ENCODE measurements around the gene NOXA1. TPM values are rescaled to one million over a fixed set of nuclear protein-coding genes. Genes with fewer than 3 reads are reported as not detected.

NOXA1 gene
- total and polyA plus RNA-seq, 3 experiments from 2014 or later: 0.66 to 1.3 (median 0.74) TPM

GRCh38 chr9:137392232-137393007, 30.8 kb upstream of the NOXA1 start:
- Mint-ChIP-seq H3K36me3 (peaks cover 0 to 21% (median 3%) of the 10 kb centered on the region in 3 donors), H3K27me3 (no peaks in the 10 kb centered on the region), H3K4me3 (no peak overlapping the region), H3K4me1 (peaks cover 3 to 7% (median 6%) of the 10 kb centered on the region in 3 donors), H3K9me3 (no peaks in the 10 kb centered on the region), H3K27ac (no peak overlapping the region)
- no peak overlapping the region for H3K27ac ChIP-seq (ENCODE audit: low read depth, low read length)
- H3K9me3 ChIP-seq (ENCODE audit: low read length): no peaks in the 10 kb centered on the region
- H3K27me3 ChIP-seq (ENCODE audit: insufficient read depth, low read length, poor library complexity, severe bottlenecking): no peaks in the 10 kb centered on the region
- ChIA-PET CTCF (no interaction called here), POLR2A (no interaction called here)
- peaks cover 7% of the 10 kb centered on the region for H3K4me1 ChIP-seq (ENCODE audit: insufficient read depth, low read length)
- H3K36me3 ChIP-seq (ENCODE audit: insufficient read depth, low read length): no peaks in the 10 kb centered on the region
- no peak for DNase-seq
- no peak overlapping the region for H3K4me3 ChIP-seq (ENCODE audit: low read length)

GRCh38 chr9:137393176-137394150, 29.7 kb upstream of the NOXA1 start:
- DNase-seq: no peak

GRCh38 chr9:137394866-137395665, 28.1 kb upstream of the NOXA1 start:
- Mint-ChIP-seq H3K36me3 (peaks cover 0 to 19% (median 1%) of the 10 kb centered on the region in 3 donors), H3K27ac (no peak overlapping the region), H3K4me1 (peaks cover 10 to 11% (median 10%) of the 10 kb centered on the region in 3 donors), H3K27me3 (no peaks in the 10 kb centered on the region), H3K9me3 (no peaks in the 10 kb centered on the region), H3K4me3 (no peak overlapping the region)
- no peaks in the 10 kb centered on the region for H3K9me3 ChIP-seq (ENCODE audit: low read length)
- H3K4me1 ChIP-seq (ENCODE audit: insufficient read depth, low read length): no peaks in the 10 kb centered on the region
- H3K4me3 ChIP-seq (ENCODE audit: low read length): no peak overlapping the region
- H3K27ac ChIP-seq (ENCODE audit: low read depth, low read length): no peak overlapping the region
- DNase-seq: no peak
- H3K36me3 ChIP-seq (ENCODE audit: insufficient read depth, low read length): no peaks in the 10 kb centered on the region
- ChIA-PET POLR2A (interaction anchor here (0.5 kb wide), 1 partner anchor 19 kb away, joined by 3 read pairs; no protein-coding TSS in a partner anchor), CTCF (no interaction called here)
- no peaks in the 10 kb centered on the region for H3K27me3 ChIP-seq (ENCODE audit: insufficient read depth, low read length, poor library complexity, severe bottlenecking)

More at GRCh38 chr9:137393176-137394150, 29.7 kb upstream of the NOXA1 start:
- ChIA-PET CTCF (no interaction called here), POLR2A (no interaction called here)
- no peak overlapping the region for H3K4me3 Mint-ChIP-seq
- no peaks in the 10 kb centered on the region for H3K9me3 Mint-ChIP-seq
- Histone ChIP-seq H3K27me3 (ENCODE audit: insufficient read depth, low read length, poor library complexity, severe bottlenecking) (no peaks in the 10 kb centered on the region), H3K4me3 (ENCODE audit: low read length) (no peak overlapping the region), H3K27ac (ENCODE audit: low read depth, low read length) (no peak overlapping the region), H3K36me3 (ENCODE audit: insufficient read depth, low read length) (no peaks in the 10 kb centered on the region), H3K9me3 (ENCODE audit: low read length) (no peaks in the 10 kb centered on the region), H3K4me1 (ENCODE audit: insufficient read depth, low read length) (no peaks in the 10 kb centered on the region)
- H3K27me3 Mint-ChIP-seq: no peaks in the 10 kb centered on the region
- peaks cover 0 to 21% (median 3%) of the 10 kb centered on the region in 3 donors for H3K36me3 Mint-ChIP-seq
- H3K4me1 Mint-ChIP-seq: peaks cover 7 to 10% (median 10%) of the 10 kb centered on the region in 3 donors
- H3K27ac Mint-ChIP-seq: no peak overlapping the region

GRCh38 chr9:137395666-137396010, 27.6 kb upstream of the NOXA1 start:
- CTCF ChIA-PET: no interaction called here
- Mint-ChIP-seq H3K4me3 (no peak overlapping the region), H3K27me3 (no peaks in the 10 kb centered on the region), H3K4me1 (peaks cover 6 to 15% (median 7%) of the 10 kb centered on the region in 3 donors), H3K27ac (no peak overlapping the region), H3K36me3 (peaks cover 0 to 18% (median 3%) of the 10 kb centered on the region in 3 donors), H3K9me3 (no peaks in the 10 kb centered on the region)
- Histone ChIP-seq H3K27me3 (ENCODE audit: insufficient read depth, low read length, poor library complexity, severe bottlenecking) (no peaks in the 10 kb centered on the region), H3K9me3 (ENCODE audit: low read length) (no peaks in the 10 kb centered on the region), H3K4me3 (ENCODE audit: low read length) (no peak overlapping the region), H3K27ac (ENCODE audit: low read depth, low read length) (no peak overlapping the region), H3K4me1 (ENCODE audit: insufficient read depth, low read length) (no peaks in the 10 kb centered on the region), H3K36me3 (ENCODE audit: insufficient read depth, low read length) (no peaks in the 10 kb centered on the region)
- DNase-seq: no peak
- POLR2A ChIA-PET: interaction anchor here (0.5 kb wide), 1 partner anchor 18 kb away, joined by 3 read pairs; no protein-coding TSS in a partner anchor

GRCh38 chr9:137396227-137396626, 27.0 kb upstream of the NOXA1 start:
- no peaks in the 10 kb centered on the region for H3K27me3 ChIP-seq (ENCODE audit: insufficient read depth, low read length, poor library complexity, severe bottlenecking)
- H3K9me3 ChIP-seq (ENCODE audit: low read length): no peaks in the 10 kb centered on the region
- no peaks in the 10 kb centered on the region for H3K4me1 ChIP-seq (ENCODE audit: insufficient read depth, low read length)
- H3K27ac Mint-ChIP-seq: no peak overlapping the region
- DNase-seq: no peak
- peaks cover 0 to 18% (median 3%) of the 10 kb centered on the region in 3 donors for H3K36me3 Mint-ChIP-seq
- no peak overlapping the region for H3K4me3 Mint-ChIP-seq
- H3K9me3 Mint-ChIP-seq: no peaks in the 10 kb centered on the region
- POLR2A ChIA-PET: no interaction called here
- no peak overlapping the region for H3K27ac ChIP-seq (ENCODE audit: low read depth, low read length)
- no peaks in the 10 kb centered on the region for H3K27me3 Mint-ChIP-seq
- H3K4me1 Mint-ChIP-seq: peaks cover 6 to 15% (median 7%) of the 10 kb centered on the region in 3 donors
- CTCF ChIA-PET: no interaction called here
- H3K4me3 ChIP-seq (ENCODE audit: low read length): no peak overlapping the region
- H3K36me3 ChIP-seq (ENCODE audit: insufficient read depth, low read length): no peaks in the 10 kb centered on the region

GRCh38 chr9:137396634-137397367, 26.4 kb upstream of the NOXA1 start:
- Mint-ChIP-seq H3K4me1 (peaks cover 6 to 15% (median 7%) of the 10 kb centered on the region in 3 donors), H3K4me3 (no peak overlapping the region), H3K36me3 (peaks cover 0 to 16% (median 3%) of the 10 kb centered on the region in 3 donors), H3K27ac (no peak overlapping the region), H3K27me3 (no peaks in the 10 kb centered on the region), H3K9me3 (no peaks in the 10 kb centered on the region)
- ChIA-PET POLR2A (no interaction called here), CTCF (no interaction called here)
- Histone ChIP-seq H3K36me3 (ENCODE audit: insufficient read depth, low read length) (no peaks in the 10 kb centered on the region), H3K4me3 (ENCODE audit: low read length) (no peak overlapping the region), H3K9me3 (ENCODE audit: low read length) (no peaks in the 10 kb centered on the region), H3K4me1 (ENCODE audit: insufficient read depth, low read length) (no peaks in the 10 kb centered on the region), H3K27me3 (ENCODE audit: insufficient read depth, low read length, poor library complexity, severe bottlenecking) (no peaks in the 10 kb centered on the region), H3K27ac (ENCODE audit: low read depth, low read length) (no peak overlapping the region)
- DNase-seq: no peak

- ChIA-PET CTCF (no interaction called here), POLR2A (no interaction called here)
- no peaks in the 10 kb centered on the region for H3K4me1 ChIP-seq (ENCODE audit: insufficient read depth, low read length)
- no peak for DNase-seq
- H3K4me1 Mint-ChIP-seq: peaks cover 6 to 15% (median 7%) of the 10 kb centered on the region in 3 donors
- no peak overlapping the region for H3K27ac ChIP-seq (ENCODE audit: low read depth, low read length)
- H3K27me3 ChIP-seq (ENCODE audit: insufficient read depth, low read length, poor library complexity, severe bottlenecking): no peaks in the 10 kb centered on the region
- H3K36me3 ChIP-seq (ENCODE audit: insufficient read depth, low read length): no peaks in the 10 kb centered on the region
- H3K9me3 ChIP-seq (ENCODE audit: low read length): no peaks in the 10 kb centered on the region
- H3K27me3 Mint-ChIP-seq: no peaks in the 10 kb centered on the region
- peaks cover 0 to 15% (median 10%) of the 10 kb centered on the region in 3 donors for H3K36me3 Mint-ChIP-seq
- H3K9me3 Mint-ChIP-seq: no peaks in the 10 kb centered on the region
- no peak overlapping the region for H3K4me3 ChIP-seq (ENCODE audit: low read length)
- H3K4me3 Mint-ChIP-seq: no peak overlapping the region
- H3K27ac Mint-ChIP-seq: no peak overlapping the region
Observed at GRCh38 chr9:137397675-137398423, 25.3 kb upstream of the NOXA1 start.
